GM12878 (cell line): ENCODE results near the gene ADPRS. TPM values are rescaled to one million over a fixed set of nuclear protein-coding genes. Genes with fewer than 3 reads are reported as not detected.

Source experiments
- ATAC-seq: fragments of 200-7000 bp; cut with Tn5 transposase; 3 replicates; pipeline ENCODE4 v1.9.1; 2020; ENCODE audit warnings: mild to moderate bottlenecking, moderate library complexity
- BruUV-seq: library from RNA; stranded (reverse); fragments of 400-500 nt; replicated peaks from 2 replicates; lab custom pipeline; 2021; lab: Mats Ljungman, UMichigan
- CTCF ChIA-PET: fragments of 300-600 bp; sonication (Branson Sonifier 250); formaldehyde crosslinking; extraction: SDS; loops from one replicate; lab custom pipeline; 2021; ENCODE audit warnings: inconsistent platforms; lab: Yijun Ruan, JAX
- POLR2A ChIA-PET: fragments of 350-600 bp; formaldehyde crosslinking; extraction: SDS; loops from one replicate; lab custom pipeline; 2021; ENCODE audit warnings: inconsistent platforms; lab: Charles Lee
- RAD21 ChIA-PET: fragments of 300-600 bp; sonication (Branson Sonifier 250); formaldehyde crosslinking; loops from one replicate; lab custom pipeline; 2023; ENCODE audit warnings: antibody characterized with exemption; ENCODE audit not compliant: unreplicated experiment; lab: Charles Lee
- SMC1A ChIA-PET: fragments of 300-600 bp; sonication (Branson Sonifier 250); formaldehyde crosslinking; loops from one replicate; lab custom pipeline; 2023; ENCODE audit not compliant: unreplicated experiment, uncharacterized antibody; lab: Charles Lee
- DNase-seq: peaks from one replicate; pipeline ENCODE4 v3.0.0-alpha.2; 2011; ENCODE audit warnings: low read depth, low spot score
- FAIRE-seq: peaks from 3 replicates; lab custom pipeline; 2011; peaks lifted over from hg19 to GRCh38; lab: Jason Lieb, UNC
- H2AFZ ChIP-seq: 2 replicates; pipeline ENCODE4 v1.6.0; 2011; ENCODE audit warnings: low read depth, low read length, control low read depth; ENCODE audit not compliant: control insufficient read depth
- H3K27ac ChIP-seq: 2 replicates; pipeline ENCODE4 v1.5.1; 2011; ENCODE audit warnings: control low read depth; ENCODE audit not compliant: control insufficient read depth, insufficient read depth
- H3K27me3 ChIP-seq, 2 experiments: replicated peaks in 1 of 2; 2 replicates each; pipeline versions ENCODE4 v1.6.0 to v1.6.1; 2011; ENCODE audit warnings: low read length in 1 of 2; ENCODE audit not compliant: control insufficient read depth in 2 of 2, insufficient read depth in 2 of 2
- H3K36me3 ChIP-seq, 2 experiments: 2 replicates each; pipeline ENCODE4 v1.5.1; 2011; ENCODE audit warnings: low read length in 1 of 2; ENCODE audit not compliant: control insufficient read depth in 2 of 2, insufficient read depth in 2 of 2
- H3K4me1 ChIP-seq: 2 replicates; pipeline ENCODE4 v1.6.1; 2011; ENCODE audit warnings: mild to moderate bottlenecking, low read length, moderate library complexity, mixed read lengths; ENCODE audit not compliant: control insufficient read depth, insufficient read depth
- H3K4me2 ChIP-seq: 2 replicates; pipeline ENCODE4 v1.6.0; 2011; ENCODE audit warnings: control low read depth; ENCODE audit not compliant: control insufficient read depth, insufficient read depth
- H3K4me3 ChIP-seq: fragments of 200-600 bp; sonication (generic); 2 replicates; pipeline ENCODE4 v1.5.1; 2016
- H3K79me2 ChIP-seq: 2 replicates; pipeline ENCODE4 v1.6.0; 2011; ENCODE audit warnings: low read length; ENCODE audit not compliant: control insufficient read depth, insufficient read depth
- H3K9ac ChIP-seq: 2 replicates; pipeline ENCODE4 v1.8.0; 2011; ENCODE audit warnings: low read length, control low read depth, mixed read lengths; ENCODE audit not compliant: control insufficient read depth, insufficient read depth
- H3K9me3 ChIP-seq: replicated peaks from 3 replicates; pipeline ENCODE4 v1.5.1; 2011; ENCODE audit warnings: mild to moderate bottlenecking, low read length; ENCODE audit not compliant: control insufficient read depth, insufficient read depth
- H4K20me1 ChIP-seq: 2 replicates; pipeline ENCODE4 v1.6.0; 2011; ENCODE audit not compliant: control insufficient read depth, insufficient read depth
- HCFC1 ChIP-seq: fragments of 150-350 bp; IDR thresholded peaks from 2 replicates; pipeline ENCODE4 v1.6.1; 2014; ENCODE audit warnings: low read length
- IRF3 ChIP-seq: fragments of 450-650 bp; IDR thresholded peaks from 2 replicates; pipeline ENCODE4 v1.6.1; 2014; ENCODE audit warnings: mild to moderate bottlenecking
- SMAD5 ChIP-seq: IDR thresholded peaks from 2 replicates; pipeline ENCODE4 v1.6.1; 2016; ENCODE audit warnings: antibody characterized with exemption, low read depth
- WGBS: methylation state at CpG from one replicate; pipeline ENCODE4 v1.1.6; 2016; ENCODE audit warnings: low lambda C conversion rate; ENCODE audit not compliant: insufficient replicate concordance, insufficient coverage; ENCODE audit errors: missing lambda C conversion rate; 5-methylcytosine and 5-hydroxymethylcytosine counted together
- in situ Hi-C: fragments of 300-500 bp; cut with MboI; formaldehyde crosslinking; loops from 9 replicates; pipeline ENCODE4 v1.14.3; 2018; ENCODE audit warnings: mixed read lengths
- intact Hi-C: fragments of 100-400 bp; cut with micrococcal nuclease; formaldehyde crosslinking; loops from one replicate; pipeline ENCODE4 v1.14.2; 2022; ENCODE audit not compliant: unreplicated experiment
- polyA plus RNA-seq, 11 experiments: library from polyadenylated mRNA; depleted of rRNA in 4 of 11; unstranded in 6 of 11; stranded (reverse) in 5 of 11; fragments of >200 nt; fragmentation: Nextera tagmentation in 4 of 11; fragmentation: Illumina TruSeq in 1 of 11; extraction: Ambion mirVana in 4 of 11; extraction: Trizol in 1 of 11; gene quantifications; 1 replicate in 1 of 11; 2 replicates in 10 of 11; pipeline versions ENCODE4 v1.2.1 to v1.2.3, GENCODE V29; 2011 to 2016; ENCODE audit warnings: inconsistent platforms in 2 of 11, missing spikeins in 2 of 11, low read depth in 1 of 11
- total RNA-seq, 4 experiments: library from RNA; depleted of rRNA in 3 of 4; stranded (reverse); fragments of >200 nt in 3 of 4; fragmentation: Illumina TruSeq in 1 of 4; extraction: Trizol in 1 of 4; gene quantifications; 2 replicates each; pipeline versions ENCODE4 v1.2.1 to v1.2.3, GENCODE V29; 2013 to 2021
- TF ChIP-seq, protein P1 (sequence below): fragments of 450-650 bp; IDR thresholded peaks from 2 replicates; pipeline ENCODE4 v1.6.1; 2018; ENCODE audit warnings: mild to moderate bottlenecking, low read depth, moderate library complexity; ENCODE audit not compliant: partially characterized antibody

The ADPRS gene
- total and polyA plus RNA-seq, 10 of the 15 experiments (the other 5 are each of a cell fraction or from before 2014, with no cell fraction given) = 7.6 to 57.6 (median 39.1) TPM

DNA sequence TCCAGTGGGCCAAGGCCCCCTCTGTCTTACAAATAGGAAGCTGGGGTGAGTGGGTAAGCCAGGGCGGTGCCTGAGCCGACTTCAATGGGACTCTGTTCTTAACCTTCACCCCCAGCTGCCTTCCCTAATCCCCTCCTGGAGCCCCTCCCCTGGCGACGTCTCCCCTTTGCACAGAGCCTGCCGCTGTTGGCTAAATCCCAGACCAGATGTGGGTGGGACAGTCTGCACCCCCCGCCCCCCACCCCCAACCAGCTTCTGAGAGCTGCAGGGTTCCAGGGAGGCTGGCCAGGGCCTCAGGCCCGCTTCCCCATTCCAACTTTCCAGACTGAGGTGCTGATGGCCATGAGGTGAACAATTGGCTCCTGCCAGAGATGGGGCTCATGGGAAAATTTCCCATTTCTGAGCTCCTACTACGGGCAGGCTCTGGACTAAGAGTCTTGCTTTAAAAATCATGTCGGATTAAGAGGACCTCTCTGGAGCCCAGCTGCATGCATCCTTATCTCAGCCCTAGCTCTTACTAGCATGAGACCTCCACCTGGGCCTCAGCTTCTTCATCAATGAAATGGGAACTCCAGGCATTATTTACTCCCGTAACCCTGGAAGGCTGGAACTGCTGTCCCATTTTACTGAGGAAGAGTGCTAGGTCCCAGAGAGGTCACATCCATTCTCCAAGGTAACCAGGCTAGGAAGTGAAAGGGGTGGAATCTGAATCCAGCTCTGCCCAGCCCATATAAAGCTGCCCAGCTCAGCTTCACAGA, 29.9 kb downstream of the ADPRS start:
- WGBS = 27% methylated on average over 10 of the region's 10 CpGs
- no peaks in the 10 kb centered on the region for H3K79me2 ChIP-seq
- H2AFZ ChIP-seq = no peak overlapping the region
- H3K4me2 ChIP-seq = no peak overlapping the region
- H3K36me3 ChIP-seq = no peaks in the 10 kb centered on the region
- FAIRE-seq = no peak
- intact Hi-C loops = no loop called here
- peaks cover 9% of the 10 kb centered on the region for H3K4me1 ChIP-seq
- RAD21 ChIA-PET = interaction anchor here (0.6 to 1.0 kb wide), 3 partner anchors 17 to 166 kb away, joined by 3 read pairs; no protein-coding TSS in a partner anchor
- TF ChIP-seq SMAD5 = no peak
- no peak for TF ChIP-seq IRF3
- TF ChIP-seq, protein P1, sequence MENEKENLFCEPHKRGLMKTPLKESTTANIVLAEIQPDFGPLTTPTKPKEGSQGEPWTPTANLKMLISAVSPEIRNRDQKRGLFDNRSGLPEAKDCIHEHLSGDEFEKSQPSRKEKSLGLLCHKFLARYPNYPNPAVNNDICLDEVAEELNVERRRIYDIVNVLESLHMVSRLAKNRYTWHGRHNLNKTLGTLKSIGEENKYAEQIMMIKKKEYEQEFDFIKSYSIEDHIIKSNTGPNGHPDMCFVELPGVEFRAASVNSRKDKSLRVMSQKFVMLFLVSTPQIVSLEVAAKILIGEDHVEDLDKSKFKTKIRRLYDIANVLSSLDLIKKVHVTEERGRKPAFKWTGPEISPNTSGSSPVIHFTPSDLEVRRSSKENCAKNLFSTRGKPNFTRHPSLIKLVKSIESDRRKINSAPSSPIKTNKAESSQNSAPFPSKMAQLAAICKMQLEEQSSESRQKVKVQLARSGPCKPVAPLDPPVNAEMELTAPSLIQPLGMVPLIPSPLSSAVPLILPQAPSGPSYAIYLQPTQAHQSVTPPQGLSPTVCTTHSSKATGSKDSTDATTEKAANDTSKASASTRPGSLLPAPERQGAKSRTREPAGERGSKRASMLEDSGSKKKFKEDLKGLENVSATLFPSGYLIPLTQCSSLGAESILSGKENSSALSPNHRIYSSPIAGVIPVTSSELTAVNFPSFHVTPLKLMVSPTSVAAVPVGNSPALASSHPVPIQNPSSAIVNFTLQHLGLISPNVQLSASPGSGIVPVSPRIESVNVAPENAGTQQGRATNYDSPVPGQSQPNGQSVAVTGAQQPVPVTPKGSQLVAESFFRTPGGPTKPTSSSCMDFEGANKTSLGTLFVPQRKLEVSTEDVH = no peak
- TF ChIP-seq HCFC1 = no peak
- H4K20me1 ChIP-seq = no peaks in the 10 kb centered on the region
- in situ Hi-C loops = no loop called here
- no peaks in the 10 kb centered on the region for H3K9me3 ChIP-seq
- CTCF ChIA-PET = interaction anchor here (1.3 to 1.9 kb wide), 3 partner anchors 11 to 16 kb away, joined by 3 to 8 read pairs (median 4); no protein-coding TSS in a partner anchor
- POLR2A ChIA-PET = no interaction called here
- no peak overlapping the region for H3K27ac ChIP-seq
- no TSS peak for BruUV-seq
- no peak for DNase-seq
- H3K4me3 ChIP-seq = no peak overlapping the region
- SMC1A ChIA-PET = interaction anchor here (0.6 to 1.2 kb wide), 3 partner anchors 16 to 25 kb away, joined by 3 read pairs; no protein-coding TSS in a partner anchor
- no peak for ATAC-seq
- H3K9ac ChIP-seq = no peak overlapping the region
- no peaks in the 10 kb centered on the region; a peak in 3 of 4 replicates for H3K27me3 ChIP-seq
